ENCODE data around the gene KCNG1.

Gene KCNG1

DNA sequence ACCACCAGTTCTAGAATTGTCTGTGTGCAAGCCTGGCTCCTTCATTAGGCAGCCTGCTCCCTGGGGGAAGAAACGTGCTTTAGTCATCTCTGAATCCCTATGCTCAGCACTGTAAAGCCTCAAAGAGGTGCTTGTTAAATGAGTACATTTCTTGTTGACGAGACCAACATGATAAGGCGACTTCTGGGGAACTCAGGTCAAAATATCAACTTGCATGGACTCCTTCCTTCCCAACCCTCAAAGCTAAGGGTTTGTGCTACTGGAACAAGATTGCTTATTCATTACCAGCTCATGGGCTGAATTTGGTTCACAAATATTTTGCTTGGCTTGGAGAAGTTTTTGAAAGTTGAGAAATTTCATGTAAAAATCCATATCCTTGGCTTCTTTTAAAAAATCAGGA, 10.6 kb downstream of the KCNG1 start:
- Histone ChIP-seq H3K27ac (ENCODE audit: extremely low read depth, low read depth, low read length) (no peak overlapping the region), H3K36me3 (ENCODE audit: control insufficient read depth in 2 of 2, insufficient read depth in 1 of 2, low read length in 2 of 2) (peaks cover 0 to 15% of the 10 kb centered on the region in 2 experiments; a peak in 1 of 3 replicates), H3K9me3 (ENCODE audit: control insufficient read depth, insufficient read depth, low read depth, low read length) (no peaks in the 10 kb centered on the region), H3K4me3 (ENCODE audit: low read depth, low read length) (no peak overlapping the region), H3K4me1 (ENCODE audit: control insufficient read depth, insufficient read depth, low read length) (no peaks in the 10 kb centered on the region)
- TF ChIP-seq KLF8 (tag by site-specific recombination; IDR thresholded peaks at IDR 0.05) (no peak), ZNF37A (tag by site-specific recombination; IDR thresholded peaks at IDR 0.05) (no peak), ZNF473 (tag by site-specific recombination; IDR thresholded peaks at IDR 0.05) (no peak), SP2 (tag by site-specific recombination; IDR thresholded peaks at IDR 0.05) (no peak), ZNF529 (tag by site-specific recombination; IDR thresholded peaks at IDR 0.05; ENCODE audit: insufficient replicate concordance) (no peak), BCL11B (tag by site-specific recombination; IDR thresholded peaks at IDR 0.05; ENCODE audit: low read depth) (no peak), TCF7L2 (IDR thresholded peaks at IDR 0.05; ENCODE audit: borderline replicate concordance, low read depth, low read length) (no peak), ZFP3 (tag by site-specific recombination; IDR thresholded peaks at IDR 0.05; ENCODE audit: low read depth) (no peak), ZNF830 (tag by site-specific recombination; IDR thresholded peaks at IDR 0.05; ENCODE audit: low read depth) (no peak), SETDB1 (IDR thresholded peaks at IDR 0.05; ENCODE audit: insufficient read length, low read length) (no peak), ZNF654 (tag by site-specific recombination; IDR thresholded peaks at IDR 0.05; ENCODE audit: low read depth) (no peak), ZBTB7A (tag by site-specific recombination; IDR thresholded peaks at IDR 0.05; ENCODE audit: low read depth) (no peak), ZBTB1 (tag by site-specific recombination; IDR thresholded peaks at IDR 0.05) (no peak)
- TF ChIP-seq, protein P1, sequence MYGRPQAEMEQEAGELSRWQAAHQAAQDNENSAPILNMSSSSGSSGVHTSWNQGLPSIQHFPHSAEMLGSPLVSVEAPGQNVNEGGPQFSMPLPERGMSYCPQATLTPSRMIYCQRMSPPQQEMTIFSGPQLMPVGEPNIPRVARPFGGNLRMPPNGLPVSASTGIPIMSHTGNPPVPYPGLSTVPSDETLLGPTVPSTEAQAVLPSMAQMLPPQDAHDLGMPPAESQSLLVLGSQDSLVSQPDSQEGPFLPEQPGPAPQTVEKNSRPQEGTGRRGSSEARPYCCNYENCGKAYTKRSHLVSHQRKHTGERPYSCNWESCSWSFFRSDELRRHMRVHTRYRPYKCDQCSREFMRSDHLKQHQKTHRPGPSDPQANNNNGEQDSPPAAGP (tag by site-specific recombination; IDR thresholded peaks at IDR 0.05), result no peak
- TF ChIP-seq, protein P2, sequence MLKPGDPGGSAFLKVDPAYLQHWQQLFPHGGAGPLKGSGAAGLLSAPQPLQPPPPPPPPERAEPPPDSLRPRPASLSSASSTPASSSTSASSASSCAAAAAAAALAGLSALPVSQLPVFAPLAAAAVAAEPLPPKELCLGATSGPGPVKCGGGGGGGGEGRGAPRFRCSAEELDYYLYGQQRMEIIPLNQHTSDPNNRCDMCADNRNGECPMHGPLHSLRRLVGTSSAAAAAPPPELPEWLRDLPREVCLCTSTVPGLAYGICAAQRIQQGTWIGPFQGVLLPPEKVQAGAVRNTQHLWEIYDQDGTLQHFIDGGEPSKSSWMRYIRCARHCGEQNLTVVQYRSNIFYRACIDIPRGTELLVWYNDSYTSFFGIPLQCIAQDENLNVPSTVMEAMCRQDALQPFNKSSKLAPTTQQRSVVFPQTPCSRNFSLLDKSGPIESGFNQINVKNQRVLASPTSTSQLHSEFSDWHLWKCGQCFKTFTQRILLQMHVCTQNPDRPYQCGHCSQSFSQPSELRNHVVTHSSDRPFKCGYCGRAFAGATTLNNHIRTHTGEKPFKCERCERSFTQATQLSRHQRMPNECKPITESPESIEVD (tag by site-specific recombination; IDR thresholded peaks at IDR 0.05), result no peak
- TF ChIP-seq, protein P3, sequence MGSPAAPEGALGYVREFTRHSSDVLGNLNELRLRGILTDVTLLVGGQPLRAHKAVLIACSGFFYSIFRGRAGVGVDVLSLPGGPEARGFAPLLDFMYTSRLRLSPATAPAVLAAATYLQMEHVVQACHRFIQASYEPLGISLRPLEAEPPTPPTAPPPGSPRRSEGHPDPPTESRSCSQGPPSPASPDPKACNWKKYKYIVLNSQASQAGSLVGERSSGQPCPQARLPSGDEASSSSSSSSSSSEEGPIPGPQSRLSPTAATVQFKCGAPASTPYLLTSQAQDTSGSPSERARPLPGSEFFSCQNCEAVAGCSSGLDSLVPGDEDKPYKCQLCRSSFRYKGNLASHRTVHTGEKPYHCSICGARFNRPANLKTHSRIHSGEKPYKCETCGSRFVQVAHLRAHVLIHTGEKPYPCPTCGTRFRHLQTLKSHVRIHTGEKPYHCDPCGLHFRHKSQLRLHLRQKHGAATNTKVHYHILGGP (tag by site-specific recombination; IDR thresholded peaks at IDR 0.05), result no peak
- TF ChIP-seq, protein P4, sequence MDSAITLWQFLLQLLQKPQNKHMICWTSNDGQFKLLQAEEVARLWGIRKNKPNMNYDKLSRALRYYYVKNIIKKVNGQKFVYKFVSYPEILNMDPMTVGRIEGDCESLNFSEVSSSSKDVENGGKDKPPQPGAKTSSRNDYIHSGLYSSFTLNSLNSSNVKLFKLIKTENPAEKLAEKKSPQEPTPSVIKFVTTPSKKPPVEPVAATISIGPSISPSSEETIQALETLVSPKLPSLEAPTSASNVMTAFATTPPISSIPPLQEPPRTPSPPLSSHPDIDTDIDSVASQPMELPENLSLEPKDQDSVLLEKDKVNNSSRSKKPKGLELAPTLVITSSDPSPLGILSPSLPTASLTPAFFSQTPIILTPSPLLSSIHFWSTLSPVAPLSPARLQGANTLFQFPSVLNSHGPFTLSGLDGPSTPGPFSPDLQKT (IDR thresholded peaks at IDR 0.05; ENCODE audit: borderline replicate concordance, low read depth, low read length), result no peak
- ChIA-PET CTCF (interaction anchor here (0.6 to 1.2 kb wide), 3 partner anchors 21 to 114 kb away, joined by 3 to 4 read pairs (median 4); no protein-coding TSS in a partner anchor), POLR2A (no interaction called here)

DNA sequence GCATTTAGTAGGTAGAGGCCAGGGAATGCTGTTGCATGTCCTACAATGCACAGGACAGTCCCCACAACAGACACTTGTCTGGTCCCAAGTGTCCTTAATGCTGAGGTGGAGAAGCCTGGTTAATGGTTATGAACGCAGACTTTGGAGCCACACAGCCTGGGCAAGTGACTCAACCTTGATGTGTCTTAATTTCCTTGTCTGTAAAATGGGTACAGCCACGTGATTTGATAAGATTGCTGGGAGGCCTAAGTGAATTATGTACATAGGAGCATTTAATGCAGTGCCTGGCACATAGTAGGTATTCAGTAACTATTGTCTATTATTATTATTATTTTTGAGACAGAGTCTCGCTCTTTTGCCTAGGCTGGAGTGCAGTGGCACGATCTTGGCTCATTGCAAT, 11.4 kb downstream of the KCNG1 start:
- Histone ChIP-seq H3K9me3 (ENCODE audit: control insufficient read depth, insufficient read depth, low read depth, low read length) (no peaks in the 10 kb centered on the region), H3K4me1 (ENCODE audit: control insufficient read depth, insufficient read depth, low read length) (no peaks in the 10 kb centered on the region), H3K27ac (ENCODE audit: extremely low read depth, low read depth, low read length) (no peak overlapping the region), H3K4me3 (ENCODE audit: low read depth, low read length) (no peak overlapping the region), H3K36me3 (ENCODE audit: control insufficient read depth in 2 of 2, insufficient read depth in 1 of 2, low read length in 2 of 2) (peaks cover 0 to 18% of the 10 kb centered on the region in 2 experiments; a peak in 1 of 3 replicates)
- ChIA-PET CTCF (interaction anchor here (0.7 to 1.2 kb wide), 2 partner anchors 23 to 115 kb away, joined by 3 to 4 read pairs; no protein-coding TSS in a partner anchor), POLR2A (no interaction called here)
- TF ChIP-seq SCRT1 (tag by site-specific recombination; IDR thresholded peaks at IDR 0.05; ENCODE audit: borderline replicate concordance), result no peak
- TF ChIP-seq, protein P5, sequence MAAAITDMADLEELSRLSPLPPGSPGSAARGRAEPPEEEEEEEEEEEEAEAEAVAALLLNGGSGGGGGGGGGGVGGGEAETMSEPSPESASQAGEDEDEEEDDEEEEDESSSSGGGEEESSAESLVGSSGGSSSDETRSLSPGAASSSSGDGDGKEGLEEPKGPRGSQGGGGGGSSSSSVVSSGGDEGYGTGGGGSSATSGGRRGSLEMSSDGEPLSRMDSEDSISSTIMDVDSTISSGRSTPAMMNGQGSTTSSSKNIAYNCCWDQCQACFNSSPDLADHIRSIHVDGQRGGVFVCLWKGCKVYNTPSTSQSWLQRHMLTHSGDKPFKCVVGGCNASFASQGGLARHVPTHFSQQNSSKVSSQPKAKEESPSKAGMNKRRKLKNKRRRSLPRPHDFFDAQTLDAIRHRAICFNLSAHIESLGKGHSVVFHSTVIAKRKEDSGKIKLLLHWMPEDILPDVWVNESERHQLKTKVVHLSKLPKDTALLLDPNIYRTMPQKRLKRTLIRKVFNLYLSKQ (tag by site-specific recombination; IDR thresholded peaks at IDR 0.05; ENCODE audit: borderline replicate concordance), result no peak
- no peak for TF ChIP-seq ZNF530 (tag by site-specific recombination; IDR thresholded peaks at IDR 0.05; ENCODE audit: low read depth)
- TF ChIP-seq, protein P6, sequence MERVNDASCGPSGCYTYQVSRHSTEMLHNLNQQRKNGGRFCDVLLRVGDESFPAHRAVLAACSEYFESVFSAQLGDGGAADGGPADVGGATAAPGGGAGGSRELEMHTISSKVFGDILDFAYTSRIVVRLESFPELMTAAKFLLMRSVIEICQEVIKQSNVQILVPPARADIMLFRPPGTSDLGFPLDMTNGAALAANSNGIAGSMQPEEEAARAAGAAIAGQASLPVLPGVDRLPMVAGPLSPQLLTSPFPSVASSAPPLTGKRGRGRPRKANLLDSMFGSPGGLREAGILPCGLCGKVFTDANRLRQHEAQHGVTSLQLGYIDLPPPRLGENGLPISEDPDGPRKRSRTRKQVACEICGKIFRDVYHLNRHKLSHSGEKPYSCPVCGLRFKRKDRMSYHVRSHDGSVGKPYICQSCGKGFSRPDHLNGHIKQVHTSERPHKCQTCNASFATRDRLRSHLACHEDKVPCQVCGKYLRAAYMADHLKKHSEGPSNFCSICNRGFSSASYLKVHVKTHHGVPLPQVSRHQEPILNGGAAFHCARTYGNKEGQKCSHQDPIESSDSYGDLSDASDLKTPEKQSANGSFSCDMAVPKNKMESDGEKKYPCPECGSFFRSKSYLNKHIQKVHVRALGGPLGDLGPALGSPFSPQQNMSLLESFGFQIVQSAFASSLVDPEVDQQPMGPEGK (tag by site-specific recombination; IDR thresholded peaks at IDR 0.05), result no peak
- TF ChIP-seq, protein P3 (tag by site-specific recombination; IDR thresholded peaks at IDR 0.05), result no peak
- TF ChIP-seq ZNF335 (tag by site-specific recombination; conservative IDR thresholded peaks at IDR 0.05), result no peak
